HG03108 (cell line): ENCODE results near the gene APOBEC3B.
A peak's percentile ranks its signal among the peaks of the same experiment; 100 is the strongest.
"Not testable (repeated sequence)": the region's sequence is repeated elsewhere in the genome, so short reads cannot be mapped to it uniquely, and the experiment has no call there.

Experiments
- ATAC-seq: cut with Tn5 transposase; IDR thresholded peaks from one replicate; pipeline ENCODE4 v1.9.1; 2021; ENCODE audit warnings: moderate library complexity; ENCODE audit not compliant: unreplicated experiment

The APOBEC3B gene

GRCh38 chr22:38981992-38982927, at the start of gene APOBEC3B:
APOBEC3B (plus strand) TSS chr22:38982347; CDS start chr22:38982454, 107 bp downstream.
- peak; percentile 64 for ATAC-seq

DNA sequence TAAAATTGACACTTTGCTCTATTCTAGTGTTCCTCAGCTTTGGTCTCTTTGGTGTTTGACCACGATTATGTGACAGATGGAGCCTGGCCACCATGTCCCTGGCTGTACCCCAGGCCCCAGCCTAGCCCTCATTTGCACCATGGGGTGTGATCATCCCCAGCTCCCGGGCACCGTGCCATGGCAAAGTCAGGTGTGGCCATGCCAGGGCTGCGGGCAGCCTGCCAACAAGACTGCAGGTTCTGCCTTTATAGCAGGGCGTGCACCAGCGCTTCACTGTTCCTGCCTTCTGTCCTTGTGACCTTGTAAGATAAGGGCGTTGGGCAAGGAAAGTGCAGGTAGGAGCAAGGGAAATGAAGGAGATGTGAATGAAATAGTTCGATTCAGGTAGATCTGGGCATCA, 47.1 kb upstream of the APOBEC3B start:
- no peak for ATAC-seq

DNA sequence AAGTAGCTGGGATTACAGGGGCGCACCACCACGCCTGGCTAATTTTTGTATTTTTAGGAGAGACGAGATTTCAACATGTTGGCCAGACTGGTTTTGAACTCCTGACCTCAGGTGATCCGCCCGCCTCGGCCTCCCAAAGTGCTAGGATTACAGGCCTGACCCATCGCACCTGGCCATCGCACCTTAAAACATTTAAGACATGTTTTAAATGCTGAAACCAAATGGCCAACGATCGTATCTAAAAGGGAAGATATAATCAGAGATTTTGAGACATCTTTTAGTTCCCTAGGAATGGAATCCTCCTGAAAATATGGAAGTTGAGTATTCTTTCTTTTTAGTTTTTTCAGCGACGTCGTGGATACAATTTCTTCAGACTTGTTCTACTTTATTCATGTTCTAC, 46.5 kb upstream of the APOBEC3B start:
- no peak for ATAC-seq

DNA sequence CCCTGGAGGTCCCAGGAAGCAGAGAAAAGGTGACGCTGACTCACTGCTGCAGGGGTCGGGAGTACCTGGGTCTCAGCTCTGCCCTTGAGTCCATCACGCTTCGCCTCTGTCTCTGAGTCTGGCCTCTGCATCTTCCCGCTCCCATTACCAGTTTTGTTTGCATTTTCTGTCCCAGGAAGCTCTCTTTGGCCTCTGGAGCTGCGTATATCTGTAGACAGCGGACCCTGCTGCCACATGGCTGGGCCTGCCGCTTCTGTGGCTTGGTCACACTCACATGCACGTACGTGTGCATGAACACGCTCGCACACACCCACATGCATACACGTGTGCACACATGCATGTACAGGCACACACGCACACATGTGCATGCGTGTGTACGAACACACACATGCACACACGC, 45.6 kb upstream of the APOBEC3B start:
- no peak for ATAC-seq

DNA sequence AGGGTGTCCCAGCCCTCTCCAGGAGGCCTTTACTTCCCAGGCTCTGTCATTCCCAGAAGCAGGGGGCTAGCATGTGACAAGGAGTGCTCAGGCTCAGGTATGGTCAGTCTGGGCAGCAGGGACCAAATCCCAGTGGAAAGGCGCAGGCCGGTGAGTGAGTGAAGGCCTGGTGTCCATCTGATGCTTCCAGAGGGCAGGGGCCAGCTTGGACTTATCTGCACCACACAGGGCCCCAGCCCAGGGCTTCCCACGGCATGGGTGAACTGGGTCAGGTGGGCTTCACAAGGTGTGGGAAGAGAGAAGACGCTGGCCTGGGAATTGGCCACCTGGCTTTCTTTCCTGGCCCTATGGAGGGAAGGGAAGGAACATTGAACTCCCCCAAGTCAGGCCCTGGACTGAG, 45.1 kb upstream of the APOBEC3B start:
- ATAC-seq = no peak

- no peak for ATAC-seq
Observed at GRCh38 chr22:38937541-38937940, 44.6 kb upstream of the APOBEC3B start.

DNA sequence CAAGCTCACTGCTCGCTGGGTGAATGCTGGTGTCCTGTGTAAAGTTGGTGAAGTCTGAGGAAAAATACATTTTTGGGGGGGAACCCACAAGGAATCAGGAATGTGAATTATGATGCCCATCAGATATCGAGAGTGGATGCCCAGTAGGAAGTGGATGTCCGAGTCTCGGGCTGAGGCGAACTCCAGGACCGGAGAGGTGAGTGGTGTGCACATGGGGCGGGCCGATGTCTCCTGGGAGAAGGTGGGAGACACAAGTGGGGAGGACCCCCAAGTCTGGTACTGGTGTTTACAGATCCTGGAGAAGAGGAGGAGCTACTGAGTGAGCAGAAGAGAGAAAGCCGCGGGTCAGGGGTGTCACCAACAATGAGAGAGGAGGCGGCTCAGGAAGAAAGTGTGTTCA, 43.9 kb upstream of the APOBEC3B start:
- ATAC-seq = no peak

GRCh38 chr22:38938925-38939324, 43.2 kb upstream of the APOBEC3B start:
- ATAC-seq = no peak

DNA sequence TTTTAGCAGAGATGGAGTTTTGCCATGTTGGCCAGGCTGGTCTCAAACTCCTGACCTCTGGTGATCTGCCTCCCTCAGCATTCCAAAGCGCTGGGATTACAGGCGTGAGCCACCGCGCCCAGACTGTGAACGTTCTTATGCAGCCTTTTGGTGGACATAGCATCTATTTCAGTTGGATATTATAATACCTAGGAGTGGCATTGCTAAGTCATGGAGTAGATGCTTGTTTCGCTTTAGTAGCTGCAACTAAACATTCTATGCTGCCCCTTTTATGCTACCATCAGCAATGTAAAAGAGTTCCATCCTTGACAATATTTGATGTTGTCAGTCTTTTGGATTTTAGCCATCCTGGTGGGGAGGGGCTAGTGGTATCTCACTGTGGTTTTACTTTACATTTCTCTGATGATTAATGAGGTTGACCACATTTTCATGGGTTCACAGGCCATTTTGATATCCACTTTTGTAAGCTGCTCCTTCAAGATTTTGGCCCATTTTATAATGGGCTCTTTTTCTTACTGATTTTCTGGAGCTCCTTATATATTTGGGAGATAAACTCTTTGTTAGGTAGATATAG, 41.2 kb upstream of the APOBEC3B start:
- ATAC-seq = no peak

GRCh38 chr22:38941488-38941987, 40.6 kb upstream of the APOBEC3B start:
- ATAC-seq = peak; percentile 55

GRCh38 chr22:38942702-38943101, 39.4 kb upstream of the APOBEC3B start:
- ATAC-seq = no peak

DNA sequence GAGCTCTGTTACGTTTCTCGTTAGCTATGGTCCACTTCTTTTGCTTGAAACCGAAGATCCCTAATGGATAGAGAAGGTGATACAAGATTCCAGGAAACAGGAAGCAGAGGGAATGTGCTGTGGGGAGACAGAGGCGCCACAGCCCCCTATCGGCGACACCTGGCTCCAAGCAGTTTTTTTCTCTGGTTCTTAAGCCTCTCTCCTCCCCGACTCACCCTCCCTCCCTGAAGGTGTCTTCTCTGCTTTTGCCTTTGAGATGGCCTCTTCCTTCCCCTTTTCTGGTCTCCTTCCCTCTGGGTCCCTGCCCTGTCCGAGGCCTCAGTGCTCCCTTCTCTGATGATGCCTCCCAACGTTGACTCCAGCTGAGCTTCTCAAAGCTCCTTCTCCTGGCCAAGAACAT, 38.9 kb upstream of the APOBEC3B start:
- no peak for ATAC-seq

DNA sequence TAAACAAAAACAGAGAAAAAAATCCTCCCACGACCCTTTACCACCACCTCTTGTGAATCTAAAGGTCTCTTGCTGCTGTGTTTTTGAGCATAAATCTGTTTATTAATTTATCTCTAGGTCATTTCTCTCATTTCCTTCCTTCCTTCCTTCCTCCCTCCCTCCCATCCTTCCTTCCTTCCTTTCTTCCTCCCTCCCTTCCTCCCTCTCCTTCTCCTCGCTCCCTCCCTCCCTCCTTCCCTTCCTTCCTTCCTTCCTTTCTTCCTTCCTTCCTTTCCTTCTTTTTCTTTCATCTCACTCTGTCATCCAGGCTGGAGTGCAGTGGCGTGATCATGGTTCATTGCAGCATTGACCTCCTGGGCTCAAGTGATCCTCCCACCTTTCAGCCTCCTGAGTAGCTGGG, 38.3 kb upstream of the APOBEC3B start:
- ATAC-seq = no peak

DNA sequence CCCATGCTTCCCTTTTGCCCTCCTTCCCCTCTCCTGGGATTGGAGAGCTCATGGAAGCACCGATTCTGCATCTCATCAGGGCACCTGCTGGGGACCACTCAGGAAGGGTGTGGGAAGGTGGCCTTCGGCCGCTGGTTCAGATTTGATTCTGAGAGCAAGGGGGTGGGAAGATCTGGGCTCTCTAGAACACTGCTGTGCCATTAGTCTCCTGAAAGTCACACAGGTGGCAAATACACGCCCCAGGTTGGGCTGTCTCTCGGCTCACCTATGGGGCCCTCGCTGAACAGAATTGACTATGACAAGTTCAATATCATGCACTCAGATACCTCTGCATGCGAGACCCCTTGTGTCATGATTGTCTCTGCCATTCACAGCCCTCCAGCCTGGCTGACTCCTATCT, 37.5 kb upstream of the APOBEC3B start:
- ATAC-seq = no peak

DNA sequence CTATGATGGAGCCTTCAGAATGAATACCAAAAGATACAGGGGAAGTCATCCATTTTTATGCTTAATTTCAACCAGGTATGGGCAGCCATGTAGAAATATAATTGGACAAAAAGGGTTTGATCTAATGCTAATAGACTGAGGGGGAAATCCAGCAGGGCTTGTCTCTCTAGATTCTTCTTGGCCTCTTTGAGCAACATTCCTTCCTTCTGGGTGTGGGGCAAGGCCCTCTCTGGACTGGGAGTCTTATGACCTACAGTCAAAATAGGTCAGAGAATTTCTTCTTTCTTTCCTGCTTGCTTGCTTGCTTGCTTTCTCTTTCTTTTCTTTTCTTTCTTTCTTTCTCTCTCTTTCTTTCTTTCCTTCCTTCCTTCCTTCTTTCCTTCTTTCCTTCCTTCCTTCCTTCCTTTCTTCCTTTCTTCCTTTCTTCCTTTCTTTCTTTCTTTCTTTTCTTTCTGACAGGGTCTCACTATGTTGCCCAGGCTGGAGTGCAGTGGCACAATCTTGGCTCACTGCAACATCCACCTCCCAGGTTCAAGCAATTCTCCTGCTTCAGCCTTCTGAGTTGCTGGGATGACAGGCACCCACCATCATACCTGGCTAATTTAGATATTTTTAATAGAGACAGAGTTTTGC, 36.3 kb upstream of the APOBEC3B start:
- ATAC-seq = not testable (repeated sequence)

- ATAC-seq = no peak
Observed at GRCh38 chr22:38946771-38947170, 35.4 kb upstream of the APOBEC3B start.

GRCh38 chr22:38947321-38948140, 34.6 kb upstream of the APOBEC3B start:
- no peak for ATAC-seq

- no peak for ATAC-seq
Observed at GRCh38 chr22:38948181-38948940, 33.8 kb upstream of the APOBEC3B start.

DNA sequence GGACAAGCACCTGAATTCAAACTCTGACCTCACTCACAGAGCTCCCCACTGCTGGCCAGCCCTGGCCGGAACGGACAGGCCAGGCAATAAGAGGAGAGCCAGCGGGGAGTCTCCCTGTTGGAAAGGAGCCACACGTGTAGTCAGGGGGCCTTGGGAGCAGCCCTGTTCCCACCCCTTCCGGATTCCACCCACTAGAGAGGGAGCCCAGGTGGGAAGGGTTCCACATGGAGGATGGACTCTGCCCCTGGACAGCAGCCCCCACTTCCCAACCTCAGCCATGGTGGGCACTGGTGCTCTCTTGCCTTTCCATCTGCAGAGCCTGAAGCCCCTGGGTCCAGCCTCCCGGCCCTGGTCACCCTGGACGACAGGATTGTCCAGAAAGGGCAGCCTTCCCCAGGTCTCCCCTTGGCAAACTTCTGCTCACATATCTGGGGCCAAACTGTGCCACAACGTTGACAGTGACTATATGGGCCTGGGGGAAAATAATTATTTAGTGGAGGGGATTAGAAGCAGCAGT, 32.2 kb upstream of the APOBEC3B start:
- no peak for ATAC-seq
